ENCODE measurements around the gene SCML1. TPM values are rescaled to one million over a fixed set of nuclear protein-coding genes. Genes with fewer than 3 reads are reported as not detected.

Gene SCML1
- total RNA-seq, 4 donors from 2014 or later: 14.9 to 18.8 (median 16.6) TPM

DNA sequence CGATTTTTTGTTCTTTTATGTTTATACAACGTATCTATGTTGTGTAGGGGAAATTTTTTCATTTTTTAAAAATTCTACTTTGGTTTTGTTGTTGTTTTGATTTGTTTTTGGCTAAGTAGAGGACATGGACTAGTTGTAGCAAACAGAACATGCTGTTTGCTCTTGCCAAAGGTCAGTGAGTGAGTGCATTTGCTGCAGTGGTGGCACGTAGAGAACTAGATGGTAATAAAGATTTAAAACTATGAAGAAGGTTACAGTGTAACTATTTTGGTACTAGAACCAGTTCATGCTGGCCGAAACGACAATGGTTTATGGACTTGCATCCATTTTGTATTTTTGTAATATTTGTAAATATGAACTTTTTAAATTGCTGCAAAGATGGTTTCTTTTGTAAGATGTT is 1.9 kb upstream of the SCML1 start:
- H3K4me1 ChIP-seq: peaks cover 0 to 11% (median 0%) of the 10 kb centered on the region in 4 donors
- no peaks in the 10 kb centered on the region for H3K36me3 ChIP-seq
- H3K27ac ChIP-seq: peak overlapping the region in 3 of 4 donors; percentile 72 to 88 (median 87)
- no peaks in the 10 kb centered on the region for H3K27me3 ChIP-seq
- no peak overlapping the region for H3K4me3 ChIP-seq
- H3K9me3 ChIP-seq: no peaks in the 10 kb centered on the region
- 43 to 57% methylated on average over 5 of the region's 5 CpGs for WGBS, 2 donors
- DNase-seq (ENCODE audit: low spot score in 2 of 2): no peak
- TF ChIP-seq, protein P1, sequence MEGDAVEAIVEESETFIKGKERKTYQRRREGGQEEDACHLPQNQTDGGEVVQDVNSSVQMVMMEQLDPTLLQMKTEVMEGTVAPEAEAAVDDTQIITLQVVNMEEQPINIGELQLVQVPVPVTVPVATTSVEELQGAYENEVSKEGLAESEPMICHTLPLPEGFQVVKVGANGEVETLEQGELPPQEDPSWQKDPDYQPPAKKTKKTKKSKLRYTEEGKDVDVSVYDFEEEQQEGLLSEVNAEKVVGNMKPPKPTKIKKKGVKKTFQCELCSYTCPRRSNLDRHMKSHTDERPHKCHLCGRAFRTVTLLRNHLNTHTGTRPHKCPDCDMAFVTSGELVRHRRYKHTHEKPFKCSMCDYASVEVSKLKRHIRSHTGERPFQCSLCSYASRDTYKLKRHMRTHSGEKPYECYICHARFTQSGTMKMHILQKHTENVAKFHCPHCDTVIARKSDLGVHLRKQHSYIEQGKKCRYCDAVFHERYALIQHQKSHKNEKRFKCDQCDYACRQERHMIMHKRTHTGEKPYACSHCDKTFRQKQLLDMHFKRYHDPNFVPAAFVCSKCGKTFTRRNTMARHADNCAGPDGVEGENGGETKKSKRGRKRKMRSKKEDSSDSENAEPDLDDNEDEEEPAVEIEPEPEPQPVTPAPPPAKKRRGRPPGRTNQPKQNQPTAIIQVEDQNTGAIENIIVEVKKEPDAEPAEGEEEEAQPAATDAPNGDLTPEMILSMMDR (IDR thresholded peaks at IDR 0.05): no peak

DNA sequence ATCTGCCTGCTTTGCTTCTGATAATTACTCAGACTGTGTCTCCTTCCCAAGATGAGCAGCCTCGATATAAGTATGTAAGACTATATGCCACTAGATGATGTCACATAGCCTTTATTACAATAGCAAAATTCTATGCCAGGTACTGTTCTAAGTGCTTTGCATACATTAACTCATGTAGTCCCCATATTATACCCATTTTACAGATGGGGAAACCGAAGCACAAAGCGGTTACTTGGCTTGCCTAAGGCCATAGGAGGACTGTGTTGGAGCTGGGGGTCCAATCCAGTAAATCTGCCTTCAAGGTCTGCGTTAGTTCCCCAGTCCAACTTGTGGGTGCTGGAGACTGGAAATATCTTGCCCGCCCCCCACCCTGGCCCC is 826 bp upstream of the SCML1 start:
- H3K27ac ChIP-seq: peak overlapping the region; percentile 72 to 88 (median 80)
- 52 to 69% methylated on average over 5 of the region's 5 CpGs for WGBS, 2 donors
- H3K4me3 ChIP-seq: peak overlapping the region; percentile 5 to 68 (median 29)
- H3K27me3 ChIP-seq: no peaks in the 10 kb centered on the region
- DNase-seq (ENCODE audit: low spot score in 2 of 2): no peak
- no peak for TF ChIP-seq POLR2A (IDR thresholded peaks at IDR 0.05)
- TF ChIP-seq, protein P1 (IDR thresholded peaks at IDR 0.05): no peak
- no peak for TF ChIP-seq EP300 (IDR thresholded peaks at IDR 0.05)
- peaks cover 0 to 11% (median 0%) of the 10 kb centered on the region in 4 donors for H3K4me1 ChIP-seq
- no peaks in the 10 kb centered on the region for H3K36me3 ChIP-seq
- H3K9me3 ChIP-seq: no peaks in the 10 kb centered on the region

DNA sequence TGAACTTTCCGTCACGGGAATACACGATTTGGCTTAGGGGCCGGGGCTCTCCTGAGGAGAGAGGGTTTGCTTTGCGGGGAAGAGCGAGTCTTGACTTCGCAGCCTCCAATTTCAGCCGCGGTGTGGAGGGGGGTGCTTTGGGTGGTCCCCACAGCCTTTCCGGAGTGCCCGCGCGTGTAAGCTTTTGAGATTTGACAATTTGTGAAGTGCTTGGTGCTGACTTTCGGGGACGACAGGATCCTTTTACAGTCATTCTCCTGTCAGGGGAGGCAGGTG is 355 bp downstream of the SCML1 start:
- DNase-seq (ENCODE audit: low spot score in 2 of 2): no peak
- Histone ChIP-seq H3K27ac (peak overlapping the region; percentile 79 to 97 (median 92)), H3K4me3 (peak overlapping the region; percentile 43 to 68 (median 50)), H3K27me3 (no peaks in the 10 kb centered on the region), H3K36me3 (no peaks in the 10 kb centered on the region), H3K4me1 (peaks cover 0 to 11% (median 0%) of the 10 kb centered on the region in 4 donors), H3K9me3 (no peaks in the 10 kb centered on the region)
- WGBS, 2 donors: 0 to 47% methylated on average over 1 to 15 of the region's 15 CpGs
- TF ChIP-seq, protein P1 (IDR thresholded peaks at IDR 0.05): no peak
- TF ChIP-seq EP300 (IDR thresholded peaks at IDR 0.05): no peak
- TF ChIP-seq POLR2A (IDR thresholded peaks at IDR 0.05): no peak

DNA sequence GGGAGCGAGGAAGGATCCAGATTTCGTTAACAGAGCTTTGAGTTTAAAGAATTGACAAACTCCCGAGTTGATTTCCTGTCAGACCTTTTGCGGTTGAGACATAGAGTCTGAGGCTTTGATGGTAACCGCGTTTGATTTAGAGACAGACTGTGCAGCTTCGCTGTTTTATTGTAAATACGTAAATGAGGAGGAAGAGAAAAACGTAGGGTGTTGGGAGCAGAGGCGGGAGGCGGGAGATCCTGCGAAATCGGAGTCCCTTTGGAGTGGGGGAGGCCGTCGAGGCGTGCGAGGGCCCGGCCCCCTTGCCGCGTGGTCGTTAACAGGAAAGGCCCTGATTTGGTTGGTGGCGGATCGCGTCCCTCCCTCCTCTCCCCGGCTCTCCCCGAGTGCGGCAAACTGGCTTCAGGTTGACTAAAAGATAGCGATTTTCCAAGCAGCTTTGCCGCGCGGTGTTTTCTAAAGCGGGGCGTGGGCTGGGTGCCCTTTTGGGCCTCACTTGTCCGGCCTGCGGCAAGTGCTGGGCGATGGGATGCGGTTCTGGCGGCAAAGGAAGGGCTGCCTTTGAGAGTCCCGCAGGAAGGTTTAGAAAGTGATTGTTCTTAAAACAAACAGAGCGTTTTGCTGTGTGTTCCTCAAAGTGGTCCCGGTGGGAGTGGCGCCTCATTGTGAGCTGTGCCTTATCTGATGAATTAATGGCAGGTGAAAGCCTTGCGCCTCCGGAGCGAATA is 857 bp downstream of the SCML1 start:
- no peak for TF ChIP-seq EP300 (IDR thresholded peaks at IDR 0.05)
- no peak for TF ChIP-seq POLR2A (IDR thresholded peaks at IDR 0.05)
- TF ChIP-seq, protein P1 (IDR thresholded peaks at IDR 0.05): no peak
- Histone ChIP-seq H3K4me1 (peaks cover 0 to 11% (median 0%) of the 10 kb centered on the region in 4 donors), H3K4me3 (peak overlapping the region; percentile 43 to 68 (median 50)), H3K36me3 (no peaks in the 10 kb centered on the region), H3K27me3 (no peaks in the 10 kb centered on the region), H3K27ac (peak overlapping the region; percentile 79 to 97 (median 92)), H3K9me3 (no peaks in the 10 kb centered on the region)
- 0 to 34% methylated on average over 45 of the region's 45 CpGs for WGBS, 2 donors
- DNase-seq (ENCODE audit: low spot score in 2 of 2): peak; percentile 14 to 28

DNA sequence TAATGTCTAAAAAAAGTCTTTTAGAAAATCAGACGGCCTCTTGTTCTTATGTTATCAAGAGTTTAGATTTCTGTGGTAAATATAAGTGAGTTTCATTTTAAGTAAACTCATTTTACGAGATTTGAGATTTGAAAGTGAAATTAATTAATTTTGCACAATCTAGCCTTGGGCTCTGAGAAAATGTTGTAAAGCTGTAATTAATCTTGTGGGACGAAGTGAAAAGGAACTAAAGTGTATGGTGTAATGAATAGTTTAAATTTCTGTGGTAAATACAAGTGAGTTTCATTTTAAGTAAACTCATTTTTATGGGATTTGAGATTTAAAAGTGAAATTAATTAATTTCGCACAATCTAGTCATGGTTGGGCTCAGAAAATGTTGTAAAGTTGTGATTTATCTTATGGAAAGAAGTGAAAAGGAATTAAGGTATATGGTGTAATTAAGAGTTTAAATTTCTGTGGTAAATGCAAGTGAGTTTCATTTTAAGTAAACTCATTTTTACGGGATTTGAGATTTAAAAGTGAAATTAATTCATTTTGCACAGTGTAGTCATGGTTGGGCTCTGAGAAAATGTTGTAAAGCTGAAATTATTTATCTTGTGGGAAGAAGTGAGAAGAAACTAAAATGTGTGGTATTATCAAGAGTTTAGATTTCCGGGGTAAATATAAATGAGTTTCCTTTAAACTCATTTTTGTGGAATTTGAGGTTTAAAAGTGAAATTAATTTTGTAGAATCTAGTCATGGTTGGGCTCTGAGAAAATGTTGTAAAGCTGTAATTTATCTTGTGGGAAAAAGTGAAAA is 1.6 kb downstream of the SCML1 start:
- 18 to 50% methylated on average over 6 of the region's 6 CpGs for WGBS, 2 donors
- DNase-seq (ENCODE audit: low spot score in 2 of 2): no peak
- TF ChIP-seq EP300 (IDR thresholded peaks at IDR 0.05): no peak
- TF ChIP-seq, protein P1 (IDR thresholded peaks at IDR 0.05): no peak
- TF ChIP-seq POLR2A (IDR thresholded peaks at IDR 0.05): no peak
- H3K27me3 ChIP-seq: no peaks in the 10 kb centered on the region
- no peaks in the 10 kb centered on the region for H3K9me3 ChIP-seq
- peak overlapping the region; percentile 79 to 97 (median 92) for H3K27ac ChIP-seq
- H3K36me3 ChIP-seq: no peaks in the 10 kb centered on the region
- H3K4me1 ChIP-seq: peaks cover 0 to 11% (median 0%) of the 10 kb centered on the region in 4 donors
- peak overlapping the region; percentile 43 to 68 (median 50) for H3K4me3 ChIP-seq

All from tibial nerve (tissue), 4 donors.